Left ventricle myocardium inferior (tissue), 1 donor: Measurements from ENCODE around the gene C19orf81. TPM values are rescaled to one million over a fixed set of nuclear protein-coding genes. Genes with fewer than 3 reads are reported as not detected.

ENCODE experiments used
- DNase-seq: peaks from one replicate; pipeline ENCODE4 v3.0.0-alpha.2; 2020
- H3K27ac ChIP-seq: fragments of 200-600 bp; replicated peaks from 2 replicates; pipeline ENCODE4 v1.8.0; 2021
- H3K27me3 ChIP-seq: fragments of 200-600 bp; 2 replicates; pipeline ENCODE4 v1.8.0; 2021; ENCODE audit warnings: low read depth
- H3K36me3 ChIP-seq: fragments of 200-600 bp; 2 replicates; pipeline ENCODE4 v1.8.0; 2021
- H3K4me1 ChIP-seq: fragments of 200-600 bp; 2 replicates; pipeline ENCODE4 v1.8.0; 2021
- H3K4me3 ChIP-seq: fragments of 200-600 bp; 2 replicates; pipeline ENCODE4 v1.8.0; 2021; ENCODE audit warnings: mild to moderate bottlenecking, moderate library complexity
- H3K9me3 ChIP-seq: fragments of 200-600 bp; replicated peaks from 2 replicates; pipeline ENCODE4 v1.8.0; 2021
- CTCF ChIP-seq: fragments of 200-600 bp; IDR thresholded peaks from 2 replicates; pipeline ENCODE4 v1.8.0; 2021; ENCODE audit warnings: antibody characterized with exemption, mild to moderate bottlenecking, borderline replicate concordance
- intact Hi-C: fragments of 100-400 bp; cut with micrococcal nuclease; formaldehyde crosslinking; loops from one replicate; pipeline ENCODE4 v1.11.0; 2022
- total RNA-seq: library from RNA; stranded (reverse); fragmentation: NEBNext Ultra II Directional; extraction: Animal tissue kit (Norgen Biotek cat#: 25700); gene quantifications from one replicate; pipeline ENCODE4 v1.2.1, GENCODE V29; 2021
- donor health status: DM: no; HTN: yes; CAD: no; lungs with severe emphysema.

The C19orf81 gene
- total RNA-seq, 1 donor from 2014 or later = 3.6 TPM

- no peak overlapping the region for H3K4me3 ChIP-seq
- peaks cover 98% of the 10 kb centered on the region for H3K27me3 ChIP-seq
- no peak overlapping the region for H3K27ac ChIP-seq
- DNase-seq = no peak
- peaks cover 4% of the 10 kb centered on the region for H3K4me1 ChIP-seq
- TF ChIP-seq CTCF = no peak
- H3K36me3 ChIP-seq = no peaks in the 10 kb centered on the region
- intact Hi-C loops = no loop called here
- H3K9me3 ChIP-seq = no peaks in the 10 kb centered on the region
Observed at GRCh38 chr19:50693064-50693975, 44.1 kb downstream of the C19orf81 start.

GRCh38 chr19:50694815-50695145 is 45.5 kb downstream of the C19orf81 start:
- no peaks in the 10 kb centered on the region for H3K36me3 ChIP-seq
- DNase-seq = no peak
- TF ChIP-seq CTCF = no peak
- no peak overlapping the region for H3K4me3 ChIP-seq
- no peak overlapping the region for H3K27ac ChIP-seq
- no peaks in the 10 kb centered on the region for H3K9me3 ChIP-seq
- H3K4me1 ChIP-seq = peaks cover 4% of the 10 kb centered on the region
- H3K27me3 ChIP-seq = peaks cover 95% of the 10 kb centered on the region
- intact Hi-C loops = no loop called here

GRCh38 chr19:50695251-50696093 is 46.2 kb downstream of the C19orf81 start:
- intact Hi-C loops = no loop called here
- no peak for DNase-seq
- Histone ChIP-seq H3K4me3 (no peak overlapping the region), H3K36me3 (no peaks in the 10 kb centered on the region), H3K27me3 (peaks cover 90% of the 10 kb centered on the region), H3K9me3 (no peaks in the 10 kb centered on the region), H3K27ac (no peak overlapping the region), H3K4me1 (peaks cover 4% of the 10 kb centered on the region)
- no peak for TF ChIP-seq CTCF

- no peaks in the 10 kb centered on the region for H3K9me3 ChIP-seq
- peaks cover 4% of the 10 kb centered on the region for H3K4me1 ChIP-seq
- DNase-seq = no peak
- no peak overlapping the region for H3K4me3 ChIP-seq
- peaks cover 90% of the 10 kb centered on the region for H3K27me3 ChIP-seq
- no peak overlapping the region for H3K27ac ChIP-seq
- TF ChIP-seq CTCF = no peak
- H3K36me3 ChIP-seq = no peaks in the 10 kb centered on the region
- intact Hi-C loops = no loop called here
Observed at GRCh38 chr19:50696094-50696483, 46.8 kb downstream of the C19orf81 start.

GRCh38 chr19:50697414-50698124 is 48.3 kb downstream of the C19orf81 start:
- Histone ChIP-seq H3K27me3 (peaks cover 90% of the 10 kb centered on the region), H3K36me3 (no peaks in the 10 kb centered on the region), H3K27ac (no peak overlapping the region), H3K9me3 (no peaks in the 10 kb centered on the region), H3K4me3 (no peak overlapping the region), H3K4me1 (peaks cover 4% of the 10 kb centered on the region)
- intact Hi-C loops = no loop called here
- no peak for DNase-seq
- TF ChIP-seq CTCF = no peak
